OCI-LY1 (cell line): ENCODE results near the gene STAC2.

Experiments used
- CTCF ChIP-seq: fragments of 200-600 bp; sonication (generic), shearing (Covaris generic); IDR thresholded peaks from 2 replicates; pipeline ENCODE4 v1.5.1; 2017; ENCODE audit warnings: mild to moderate bottlenecking, antibody characterized with exemption, low read length, moderate library complexity, mixed read lengths
- EZH2 ChIP-seq: fragments of 200-600 bp; sonication (generic), shearing (Covaris generic); IDR thresholded peaks from 2 replicates; pipeline ENCODE4 v1.8.0; 2017; ENCODE audit warnings: borderline replicate concordance, mixed run types, mild to moderate bottlenecking, antibody characterized with exemption, low read length, moderate library complexity, mixed read lengths

GRCh38 chr17:39186481-39187002 is 39.2 kb downstream of the STAC2 start:
- TF ChIP-seq CTCF (no peak), EZH2 (no peak)
